Urothelium cell line (cell line): ENCODE measurements around the gene ARMC10.
"Not testable (repeated sequence)": the region's sequence is repeated elsewhere in the genome, so short reads cannot be mapped to it uniquely, and the experiment has no call there.

ENCODE experiments used
- DNase-seq: peaks from one replicate; pipeline ENCODE4 v3.0.0; 2011; ENCODE audit warnings: low spot score, mixed read lengths
- FAIRE-seq: peaks from 2 replicates; lab custom pipeline; 2011; peaks lifted over from hg19 to GRCh38; lab: Jason Lieb, UNC

Gene ARMC10

GRCh38 chr7:103077318-103077717 lies 2.4 kb downstream of the ARMC10 start:
- FAIRE-seq: no peak

DNA sequence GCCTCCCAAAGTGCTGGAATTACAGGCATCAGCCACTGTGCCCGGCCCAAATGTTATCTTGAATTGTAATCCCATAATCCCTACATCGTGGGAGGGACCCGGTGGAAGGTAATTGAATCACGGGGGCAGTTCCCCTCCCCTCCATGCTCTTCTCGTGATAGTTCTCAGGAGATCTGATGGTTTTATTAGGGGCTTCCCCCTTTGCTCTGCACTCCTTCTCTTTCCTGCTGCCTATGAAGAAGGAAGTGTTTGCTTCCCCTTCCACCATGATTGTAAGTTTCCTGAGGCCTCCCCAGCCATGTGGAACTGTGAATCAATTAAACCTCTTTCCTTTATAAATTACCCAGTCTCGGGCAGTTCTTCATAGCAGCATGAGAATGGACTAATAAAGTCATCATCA lies 3.3 kb downstream of the ARMC10 start:
- not testable (repeated sequence) for FAIRE-seq, DNase-seq

More at GRCh38 chr7:103077318-103077717, 2.4 kb downstream of the ARMC10 start:
- no peak for DNase-seq

- DNase-seq: no peak
- FAIRE-seq: no peak
Measured at GRCh38 chr7:103079836-103080235, 4.9 kb downstream of the ARMC10 start.

- FAIRE-seq: no peak
- DNase-seq: no peak
Measured at GRCh38 chr7:103080923-103081322, 6.0 kb downstream of the ARMC10 start.

GRCh38 chr7:103082497-103082896 lies 7.6 kb downstream of the ARMC10 start:
- FAIRE-seq (no peak), DNase-seq (no peak)

DNA sequence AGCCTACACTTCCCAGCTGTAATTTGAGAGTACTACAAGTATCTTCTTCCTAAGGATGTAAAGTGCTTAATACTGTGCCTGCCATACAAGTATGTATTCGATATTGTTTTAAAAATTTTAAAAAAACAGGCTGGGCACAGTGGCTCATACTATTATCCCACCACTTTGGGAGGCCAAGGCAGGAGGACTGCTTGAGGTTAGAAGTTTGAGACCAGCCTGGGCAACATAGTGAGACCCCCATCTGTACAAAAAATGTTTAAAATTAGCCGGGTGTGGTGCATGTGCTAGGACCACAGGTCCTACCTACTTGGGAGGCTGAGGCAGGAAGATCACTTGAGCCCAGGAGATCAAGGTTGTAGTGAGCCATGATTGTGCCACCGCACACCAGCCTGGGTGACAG lies 8.3 kb downstream of the ARMC10 start:
- DNase-seq (no peak), FAIRE-seq (no peak)

DNA sequence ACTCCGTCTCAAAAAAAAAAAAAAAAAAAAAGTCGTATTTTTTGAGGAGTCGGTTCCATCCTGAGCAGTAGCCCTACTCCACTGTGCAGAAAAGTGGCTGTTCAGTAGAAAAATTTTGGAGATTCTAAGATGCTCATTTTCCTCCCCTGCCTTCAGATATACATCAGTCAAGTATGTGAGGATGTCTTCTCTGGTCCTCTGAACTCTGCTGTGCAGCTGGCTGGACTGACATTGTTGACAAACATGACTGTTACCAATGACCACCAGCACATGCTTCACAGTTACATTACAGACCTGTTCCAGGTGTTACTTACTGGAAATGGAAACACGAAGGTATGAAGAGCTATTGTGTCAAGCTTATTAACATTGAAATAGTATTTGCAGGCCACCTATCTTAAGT lies 17.4 kb downstream of the ARMC10 start:
- not testable (repeated sequence) for DNase-seq
- peak; percentile 81 for FAIRE-seq

DNA sequence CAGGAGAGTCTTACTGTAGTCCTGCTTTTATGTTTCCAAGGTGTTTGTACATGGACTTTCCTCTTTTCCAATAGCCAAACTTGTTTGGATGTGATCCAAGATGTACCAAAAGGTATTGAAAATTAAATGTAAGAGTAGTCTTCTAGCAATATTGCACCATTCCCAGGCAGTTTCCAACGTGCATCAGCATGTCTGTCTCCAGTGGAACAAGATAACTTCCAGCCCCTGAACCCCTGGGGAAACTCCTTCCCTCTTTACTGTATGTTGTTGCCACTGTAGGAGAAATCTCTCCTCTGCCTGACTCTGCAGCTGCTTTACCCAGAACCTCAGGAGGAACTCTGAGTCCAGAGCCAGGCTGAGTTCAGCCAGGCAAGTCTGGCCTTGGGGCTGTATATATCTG lies 18.5 kb downstream of the ARMC10 start:
- no peak for FAIRE-seq

GRCh38 chr7:103094102-103094501 lies 19.2 kb downstream of the ARMC10 start:
- DNase-seq: no peak
- FAIRE-seq: no peak

More for the DNA sequence above, 18.5 kb downstream of the ARMC10 start:
- DNase-seq: no peak

GRCh38 chr7:103095558-103095957 lies 20.6 kb downstream of the ARMC10 start:
- not testable (repeated sequence) for FAIRE-seq, DNase-seq

- DNase-seq: no peak
- no peak for FAIRE-seq
Measured at GRCh38 chr7:103097041-103097440, 22.1 kb downstream of the ARMC10 start.

DNA sequence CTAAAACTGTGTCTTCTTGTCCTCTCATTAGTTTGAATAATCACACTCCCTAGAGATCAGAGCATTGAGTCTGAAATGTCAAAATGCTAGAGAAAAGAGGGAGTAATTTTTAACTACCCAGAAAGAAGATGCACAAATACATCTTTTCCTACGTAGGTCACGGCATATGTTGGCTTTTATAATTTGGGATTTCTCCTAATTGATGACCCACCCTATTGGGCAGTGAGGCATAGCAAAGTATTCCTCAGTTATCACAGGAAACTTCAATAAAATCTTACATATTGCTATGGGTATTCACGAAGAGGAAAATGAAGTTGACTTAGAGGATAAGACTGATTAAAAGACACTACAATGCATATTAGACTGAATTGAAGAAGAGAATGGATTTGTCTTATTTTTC lies 25.4 kb downstream of the ARMC10 start:
- DNase-seq (no peak), FAIRE-seq (no peak)

GRCh38 chr7:103101543-103101942 lies 26.6 kb downstream of the ARMC10 start:
- no peak for FAIRE-seq

GRCh38 chr7:103106005-103106702 lies 31.2 kb downstream of the ARMC10 start:
- FAIRE-seq: no peak
- DNase-seq: no peak

More at GRCh38 chr7:103101543-103101942, 26.6 kb downstream of the ARMC10 start:
- no peak for DNase-seq

GRCh38 chr7:103106703-103107070 lies 31.7 kb downstream of the ARMC10 start:
- not testable (repeated sequence) for FAIRE-seq, DNase-seq

DNA sequence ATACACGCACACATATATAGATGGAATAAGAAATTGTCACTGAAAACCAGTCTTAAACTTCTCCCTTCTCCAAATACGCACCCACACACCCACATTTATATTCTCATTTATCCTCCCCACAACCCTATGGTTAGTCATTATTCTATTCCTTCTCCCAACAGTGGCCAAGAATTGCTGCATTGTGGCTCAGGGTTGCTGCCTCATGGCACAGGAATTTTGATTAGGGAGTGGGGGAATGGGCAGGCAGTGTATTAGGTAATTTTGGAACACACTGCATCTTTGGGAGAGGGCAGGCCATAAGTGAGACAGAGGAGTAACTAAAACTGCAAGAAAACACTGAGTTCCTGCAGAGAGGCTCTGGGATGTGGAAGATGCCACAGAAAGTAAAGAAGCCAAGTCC lies 38.2 kb downstream of the ARMC10 start:
- DNase-seq (peak; percentile 94), FAIRE-seq (peak; percentile 96)

GRCh38 chr7:103114576-103115008 lies 39.7 kb downstream of the ARMC10 start:
- DNase-seq (no peak), FAIRE-seq (no peak)

DNA sequence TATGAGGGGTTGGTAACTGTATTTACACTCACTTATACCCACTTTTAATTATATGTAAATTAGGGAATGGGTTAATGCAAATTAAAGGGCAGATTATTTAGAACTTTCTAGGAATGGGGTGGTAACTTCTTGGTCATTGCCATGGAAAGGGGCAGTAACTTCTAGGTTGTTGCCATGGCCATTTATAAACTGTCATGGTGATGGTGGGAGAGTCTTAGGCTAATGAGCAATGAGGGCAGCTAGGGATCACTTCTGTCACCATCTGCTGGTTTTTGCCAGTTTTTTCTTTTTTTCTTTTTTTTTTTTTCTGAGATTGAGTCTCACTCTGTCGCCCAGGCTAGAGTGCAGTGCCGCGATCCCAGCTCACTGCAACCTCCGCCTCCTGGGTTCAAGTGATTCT lies 40.8 kb downstream of the ARMC10 start:
- DNase-seq (no peak), FAIRE-seq (no peak)

DNA sequence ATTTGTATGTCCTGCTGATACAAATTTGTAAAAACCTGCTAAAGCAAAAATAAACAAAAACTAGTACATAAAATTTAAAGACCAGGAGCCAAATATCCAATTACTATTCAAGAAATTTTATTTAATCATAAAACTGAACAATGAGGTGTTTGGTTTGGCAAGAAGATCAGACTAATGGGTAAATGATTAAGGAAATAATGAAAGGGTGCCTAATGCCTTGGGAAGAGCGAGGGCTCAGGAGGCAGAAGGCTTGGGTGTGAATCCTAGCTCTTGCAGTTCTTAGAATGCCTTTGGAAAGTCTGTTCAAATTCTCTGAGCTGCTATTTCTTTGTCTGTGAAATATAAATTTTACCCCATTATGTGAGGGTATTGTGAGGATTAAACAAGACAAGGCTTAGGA lies 41.6 kb downstream of the ARMC10 start:
- DNase-seq (no peak), FAIRE-seq (no peak)

DNA sequence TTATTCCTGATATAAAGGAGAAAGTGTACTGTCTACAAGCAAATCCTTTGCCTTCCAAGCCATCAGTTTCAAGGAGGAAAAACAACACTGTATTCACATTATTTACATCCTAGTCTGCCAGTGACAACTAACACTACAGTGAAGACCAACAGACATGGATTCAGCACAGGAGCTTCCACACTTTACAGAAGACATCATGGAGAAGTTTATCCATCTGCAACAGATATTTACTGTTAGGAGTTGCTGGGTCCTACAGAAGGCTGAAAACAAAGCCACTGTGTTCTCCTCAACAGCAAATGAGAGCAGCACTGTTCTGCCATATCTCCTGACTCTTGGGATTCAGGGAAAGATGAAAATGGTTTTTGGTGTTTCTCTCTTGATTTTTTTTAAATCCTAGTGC lies 42.1 kb downstream of the ARMC10 start:
- FAIRE-seq (no peak), DNase-seq (no peak)

- DNase-seq (no peak), FAIRE-seq (no peak)
Measured at GRCh38 chr7:103117465-103117864, 42.5 kb downstream of the ARMC10 start.

- FAIRE-seq: no peak
Measured at GRCh38 chr7:103119791-103120291, 44.9 kb downstream of the ARMC10 start.

GRCh38 chr7:103120362-103120761 lies 45.4 kb downstream of the ARMC10 start:
- no peak for FAIRE-seq

More at GRCh38 chr7:103119791-103120291, 44.9 kb downstream of the ARMC10 start:
- no peak for DNase-seq

More at GRCh38 chr7:103120362-103120761, 45.4 kb downstream of the ARMC10 start:
- no peak for DNase-seq
